GM12874 (cell line): Measurements from ENCODE around the gene AZGP1.

Experiments used
- CTCF ChIP-seq: IDR thresholded peaks from 2 replicates; pipeline ENCODE4 v1.5.1; 2011; ENCODE audit warnings: low read depth, mild to moderate bottlenecking, control low read depth, low read length, moderate library complexity; ENCODE audit not compliant: insufficient read depth

The AZGP1 gene

GRCh38 chr7:100017300-100017699 is 41.5 kb upstream of the AZGP1 start:
- no peak for TF ChIP-seq CTCF

GRCh38 chr7:100016215-100016901 is 40.5 kb upstream of the AZGP1 start:
- no peak for TF ChIP-seq CTCF

GRCh38 chr7:100015232-100016214 is 39.7 kb upstream of the AZGP1 start, which contains the start of gene ZKSCAN1:
Gene ZKSCAN1 (plus strand): TSS chr7:100015596. CDS start chr7:100023507, 7,911 bp downstream.
- TF ChIP-seq CTCF, result no peak

GRCh38 chr7:100013328-100013676 is 37.5 kb upstream of the AZGP1 start:
- TF ChIP-seq CTCF, result no peak

- TF ChIP-seq CTCF, result no peak
Observed at GRCh38 chr7:100011516-100011915, 35.7 kb upstream of the AZGP1 start.

GRCh38 chr7:100010901-100011300 is 35.1 kb upstream of the AZGP1 start:
- TF ChIP-seq CTCF, result no peak

GRCh38 chr7:100008525-100008924 is 32.7 kb upstream of the AZGP1 start:
- no peak for TF ChIP-seq CTCF
